GM20000 (cell line): ENCODE measurements around the gene ZBTB12.
"Not testable (repeated sequence)": the region's sequence is repeated elsewhere in the genome, so short reads cannot be mapped to it uniquely, and the experiment has no call there.

Source experiments
- DNase-seq: peaks from one replicate; pipeline ENCODE4 v3.0.0; 2012; ENCODE audit warnings: low spot score
- TF ChIP-seq, protein P1 (sequence below): IDR thresholded peaks from 2 replicates; pipeline ENCODE4 v1.5.1; 2012; ENCODE audit warnings: mild to moderate bottlenecking, control low read depth; ENCODE audit errors: extremely low read depth, missing control alignments

The ZBTB12 gene

DNA sequence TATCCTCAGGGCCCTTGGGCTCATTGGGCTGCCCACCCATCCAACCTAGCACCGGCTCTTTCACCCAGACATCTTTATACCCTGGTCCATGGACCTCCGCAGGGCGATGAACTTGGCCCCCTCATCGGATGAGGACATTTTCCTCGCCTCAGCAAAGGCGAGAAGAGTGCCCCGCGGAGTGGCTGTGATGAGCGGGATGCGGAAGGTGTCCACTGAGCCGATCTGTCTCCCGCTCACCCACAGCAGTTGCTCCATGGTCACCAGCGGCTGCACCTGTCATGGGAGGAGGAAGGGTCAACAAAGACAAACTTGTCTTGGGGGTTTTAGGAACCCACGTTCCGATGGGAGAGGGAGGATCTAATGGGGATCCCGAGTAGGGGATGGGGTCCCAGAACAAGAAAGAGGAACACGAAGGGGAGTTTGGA lies 40.0 kb downstream of the ZBTB12 start:
- TF ChIP-seq, protein P1, sequence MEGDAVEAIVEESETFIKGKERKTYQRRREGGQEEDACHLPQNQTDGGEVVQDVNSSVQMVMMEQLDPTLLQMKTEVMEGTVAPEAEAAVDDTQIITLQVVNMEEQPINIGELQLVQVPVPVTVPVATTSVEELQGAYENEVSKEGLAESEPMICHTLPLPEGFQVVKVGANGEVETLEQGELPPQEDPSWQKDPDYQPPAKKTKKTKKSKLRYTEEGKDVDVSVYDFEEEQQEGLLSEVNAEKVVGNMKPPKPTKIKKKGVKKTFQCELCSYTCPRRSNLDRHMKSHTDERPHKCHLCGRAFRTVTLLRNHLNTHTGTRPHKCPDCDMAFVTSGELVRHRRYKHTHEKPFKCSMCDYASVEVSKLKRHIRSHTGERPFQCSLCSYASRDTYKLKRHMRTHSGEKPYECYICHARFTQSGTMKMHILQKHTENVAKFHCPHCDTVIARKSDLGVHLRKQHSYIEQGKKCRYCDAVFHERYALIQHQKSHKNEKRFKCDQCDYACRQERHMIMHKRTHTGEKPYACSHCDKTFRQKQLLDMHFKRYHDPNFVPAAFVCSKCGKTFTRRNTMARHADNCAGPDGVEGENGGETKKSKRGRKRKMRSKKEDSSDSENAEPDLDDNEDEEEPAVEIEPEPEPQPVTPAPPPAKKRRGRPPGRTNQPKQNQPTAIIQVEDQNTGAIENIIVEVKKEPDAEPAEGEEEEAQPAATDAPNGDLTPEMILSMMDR, result no peak

DNA sequence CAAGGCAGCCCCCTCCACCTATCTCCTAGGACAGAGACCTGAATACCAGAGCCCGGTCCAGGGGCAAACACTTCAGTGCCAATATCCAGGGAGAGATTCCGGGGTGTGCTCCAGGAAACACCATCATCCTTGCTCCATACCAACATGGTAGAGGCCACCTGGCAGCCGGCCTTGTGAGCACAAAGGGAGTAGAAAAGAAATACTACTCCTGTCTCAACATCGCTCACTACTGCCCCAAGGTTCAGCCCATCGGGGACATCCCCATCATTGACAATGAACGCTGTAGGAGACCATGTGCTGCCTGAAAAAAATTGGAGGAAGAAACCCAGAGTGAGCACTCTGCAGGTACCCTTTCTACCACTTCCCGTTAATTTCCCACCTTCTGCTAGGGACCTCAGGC lies 40.7 kb downstream of the ZBTB12 start:
- no peak for DNase-seq
- TF ChIP-seq, protein P1, result no peak

More for the DNA sequence above, 40.0 kb downstream of the ZBTB12 start:
- DNase-seq, result no peak

DNA sequence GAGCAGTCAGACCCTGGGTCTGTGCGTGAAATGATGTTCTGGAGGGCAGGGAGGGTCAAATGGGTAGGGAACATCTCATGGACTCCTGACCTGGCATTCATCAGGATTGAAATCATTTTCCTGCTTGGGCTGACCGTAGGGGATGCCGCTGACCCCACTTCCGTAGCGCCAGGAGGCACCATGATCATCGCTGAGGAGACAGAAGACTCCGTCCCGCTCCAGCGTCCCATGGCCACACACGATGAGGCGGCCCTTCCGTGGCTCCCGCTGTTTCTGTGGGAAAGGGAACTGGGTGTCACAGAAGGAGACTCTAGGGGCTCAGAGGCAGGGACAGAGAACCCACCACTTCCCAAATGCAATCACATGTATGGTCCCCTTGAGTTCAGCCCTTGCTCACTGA lies 41.5 kb downstream of the ZBTB12 start:
- TF ChIP-seq, protein P1, result no peak
- no peak for DNase-seq

DNA sequence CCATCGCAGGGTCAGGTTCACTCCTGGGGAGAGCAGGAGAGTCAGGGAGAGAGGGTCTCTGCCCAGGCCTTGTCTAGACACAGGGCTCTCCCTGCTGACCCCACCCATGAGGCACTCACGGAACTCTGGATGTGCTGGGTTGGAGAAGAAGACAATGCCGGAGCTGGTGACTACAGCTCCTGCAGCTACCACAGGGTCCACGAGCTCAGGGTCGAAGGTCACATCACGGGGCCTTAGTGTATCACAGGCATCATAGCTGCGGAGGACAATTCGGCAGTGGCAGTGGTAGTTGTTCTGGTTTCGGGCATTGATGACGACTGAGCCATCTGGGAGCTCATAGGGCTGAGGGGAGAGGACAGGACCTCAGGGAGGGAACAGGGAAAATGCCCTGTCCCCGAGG lies 42.0 kb downstream of the ZBTB12 start:
- TF ChIP-seq, protein P1, result no peak
- DNase-seq, result no peak

DNA sequence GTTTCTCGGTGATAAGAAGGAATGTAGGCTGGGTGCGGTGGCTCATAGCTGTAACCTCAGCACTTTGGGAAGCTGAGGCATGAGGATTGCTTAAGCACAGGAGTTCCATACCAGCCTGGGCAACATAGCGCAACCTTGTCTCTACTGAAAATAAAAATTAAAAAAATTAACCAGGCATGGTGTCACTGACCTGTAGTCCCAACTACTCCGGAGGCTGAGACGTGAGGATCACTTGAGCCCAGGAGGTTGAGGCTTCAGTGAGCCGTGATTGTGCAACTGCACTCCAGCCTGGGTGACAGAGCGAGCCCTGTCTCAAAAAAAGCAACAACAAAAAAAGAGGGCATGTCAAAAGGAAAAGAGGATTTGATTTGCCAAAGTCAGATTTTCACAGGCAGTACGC lies 43.2 kb downstream of the ZBTB12 start:
- DNase-seq, result no peak
- TF ChIP-seq, protein P1, result no peak

DNA sequence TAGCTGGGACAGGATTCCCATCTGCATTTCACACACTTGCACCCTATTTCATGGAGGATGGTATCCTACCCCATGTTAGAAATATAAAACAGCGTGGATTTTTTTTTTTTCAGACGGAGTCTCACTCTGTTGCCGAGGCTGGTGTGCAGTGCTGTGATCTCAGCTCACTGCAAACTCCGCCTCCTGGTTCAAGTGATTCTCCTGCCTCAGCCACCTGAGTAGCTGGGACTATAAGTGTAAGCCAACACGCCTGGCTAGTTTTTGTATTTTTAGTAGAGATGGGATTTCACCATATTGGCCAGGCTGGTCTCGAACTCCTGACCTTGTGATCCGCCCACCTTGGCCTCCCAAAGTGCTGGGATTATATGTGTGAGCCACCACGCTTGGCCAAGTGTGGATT lies 44.1 kb downstream of the ZBTB12 start:
- DNase-seq, result not testable (repeated sequence)

DNA sequence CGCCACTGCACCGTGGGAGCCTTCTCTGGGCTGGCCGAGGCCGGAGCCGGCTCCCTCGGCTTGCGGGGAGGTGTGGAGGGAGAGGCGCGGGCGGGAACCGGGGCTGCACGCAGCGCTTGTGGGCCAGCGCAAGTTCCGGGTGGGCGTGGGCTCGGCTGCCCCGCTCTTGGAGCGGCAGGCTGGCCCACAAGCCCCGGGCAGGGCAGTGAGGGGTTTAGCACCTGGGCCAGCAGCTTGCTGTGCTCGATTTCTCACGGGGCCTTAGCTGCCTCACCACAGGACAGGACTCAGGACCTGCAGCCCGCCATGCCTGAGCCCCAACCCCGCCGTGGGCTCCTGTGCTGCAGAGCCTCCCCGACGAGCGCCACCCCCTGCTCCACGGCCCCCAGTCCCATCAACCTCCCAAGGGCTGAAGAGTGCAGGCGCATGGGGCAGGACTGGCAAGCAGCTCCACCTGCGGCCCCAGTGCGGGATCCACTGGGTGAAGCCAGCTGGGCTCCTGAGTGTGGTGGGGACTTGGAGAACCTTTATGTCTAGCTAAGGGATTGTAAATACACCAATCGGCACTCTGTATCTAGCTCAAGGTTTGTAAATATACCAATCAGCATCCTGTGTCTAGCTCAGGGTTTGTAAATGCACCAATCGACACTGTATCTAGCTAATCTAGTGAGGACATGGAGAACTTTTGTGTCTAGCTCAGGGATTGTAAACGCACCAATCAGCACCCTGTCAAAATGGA lies 49.7 kb downstream of the ZBTB12 start:
- not testable (repeated sequence) for DNase-seq

DNA sequence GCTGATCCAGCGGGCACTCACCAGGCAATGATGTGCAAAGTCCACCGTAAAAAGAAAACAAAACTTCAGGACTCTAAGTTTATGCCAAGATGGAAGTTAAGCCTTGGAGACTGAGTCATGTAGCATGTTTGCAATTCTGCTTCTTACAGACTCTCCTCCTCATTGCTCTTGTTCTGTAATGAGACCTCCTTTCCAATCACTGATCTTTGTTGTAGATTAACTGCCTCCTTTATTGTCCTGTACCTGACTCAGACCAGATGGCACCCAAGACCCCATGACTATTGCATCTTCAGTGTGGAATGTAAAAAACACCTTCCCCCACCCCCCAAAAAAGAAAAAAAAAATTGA lies 50.4 kb downstream of the ZBTB12 start:
- no peak for DNase-seq
- TF ChIP-seq, protein P1, result no peak
